ENCODE results near the gene ZFP36L2.

The ZFP36L2 gene

DNA sequence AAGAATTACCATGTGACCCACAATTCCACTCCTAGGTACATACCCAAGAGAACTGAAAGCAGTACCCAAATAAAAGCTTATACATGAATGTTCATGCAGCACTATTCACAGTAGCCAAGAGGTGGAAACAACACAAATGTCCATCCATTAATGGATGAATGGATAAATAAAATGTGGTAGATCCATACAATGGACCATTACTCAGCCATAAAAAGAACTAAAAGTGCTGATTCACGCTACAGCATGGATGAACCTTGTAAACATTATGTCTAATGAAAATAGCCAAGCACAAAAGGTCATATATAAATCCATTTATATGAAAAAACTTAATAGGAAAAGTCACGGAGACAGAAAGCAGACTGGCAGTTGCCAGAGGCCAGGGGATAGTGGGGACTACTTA lies 23.6 kb upstream of the ZFP36L2 start:
- H2BK5ac ChIP-seq (ENCODE audit: low read depth, low read length, poor library complexity, severe bottlenecking): no peak overlapping the region

DNA sequence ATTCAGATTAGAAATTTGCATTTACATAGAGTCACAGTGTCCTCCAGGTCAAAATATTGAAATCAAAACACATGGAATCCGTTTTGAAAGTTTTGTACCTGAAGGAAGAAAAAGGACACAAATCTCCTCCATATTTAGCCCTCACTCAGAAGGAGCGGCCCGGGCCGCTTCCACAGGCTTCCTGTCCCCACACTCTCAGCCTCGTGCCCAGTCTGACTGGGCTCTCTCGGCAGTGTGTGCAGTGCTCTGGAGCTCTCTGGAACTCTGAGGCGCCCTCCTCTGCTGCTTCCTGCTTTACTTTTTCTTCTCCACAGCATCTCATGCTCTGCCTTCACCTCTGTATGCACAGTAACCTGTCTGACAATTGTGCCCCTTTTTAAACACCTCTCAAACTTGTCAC lies 22.2 kb upstream of the ZFP36L2 start:
- no peak for DNase-seq
- 97% methylated on average over 7 of the region's 7 CpGs for WGBS

More for the DNA sequence above, 23.6 kb upstream of the ZFP36L2 start:
- 100% methylated on average over 1 of the region's 2 CpGs for WGBS
- Histone ChIP-seq H3K27ac (ENCODE audit: low read length, poor library complexity, severe bottlenecking) (no peak overlapping the region), H3K27me3 (ENCODE audit: control insufficient read depth in 1 of 2, insufficient read depth in 1 of 2, low read length in 2 of 2) (no peaks in the 10 kb centered on the region), H3K4ac (ENCODE audit: low read depth in 1 of 2, low read length in 2 of 2) (no peak overlapping the region), H2AK5ac (ENCODE audit: low read length, severe bottlenecking) (no peak overlapping the region), H3K4me1 (ENCODE audit: control insufficient read depth, insufficient read depth, low read depth, low read length) (peaks cover 5% of the 10 kb centered on the region), H3K4me2 (ENCODE audit: low read length, poor library complexity, severe bottlenecking) (no peak overlapping the region), H4K91ac (ENCODE audit: low read length) (no peak overlapping the region), H3K4me3 (ENCODE audit: insufficient read depth in 1 of 2, low read depth in 1 of 2, low read length in 2 of 2) (no peak overlapping the region), H2AFZ (ENCODE audit: low read depth, low read length) (no peak overlapping the region), H3K79me1 (replicated peaks; ENCODE audit: low read length, poor library complexity, severe bottlenecking) (no peaks in the 10 kb centered on the region), H3K9ac (ENCODE audit: low read length) (no peak overlapping the region), H3K36me3 (ENCODE audit: control insufficient read depth in 1 of 2, insufficient read depth in 2 of 2, low read depth in 1 of 2, low read length in 2 of 2) (peaks cover 0 to 6% of the 10 kb centered on the region in 2 experiments), H2BK15ac (ENCODE audit: low read depth, poor library complexity, severe bottlenecking) (no peak overlapping the region), H4K8ac (ENCODE audit: low read length) (no peak overlapping the region), H2BK120ac (ENCODE audit: low read depth, low read length) (no peak overlapping the region), H3K9me3 (ENCODE audit: control insufficient read depth, low read length) (no peaks in the 10 kb centered on the region), H3K23ac (ENCODE audit: low read length in 2 of 2) (no peak overlapping the region), H3K14ac (ENCODE audit: low read length in 2 of 2) (no peak overlapping the region), H2BK12ac (ENCODE audit: low read length in 2 of 2) (no peak overlapping the region), H3K18ac (ENCODE audit: low read depth in 1 of 2, low read length in 2 of 2) (no peak overlapping the region)
- no peak for DNase-seq

DNA sequence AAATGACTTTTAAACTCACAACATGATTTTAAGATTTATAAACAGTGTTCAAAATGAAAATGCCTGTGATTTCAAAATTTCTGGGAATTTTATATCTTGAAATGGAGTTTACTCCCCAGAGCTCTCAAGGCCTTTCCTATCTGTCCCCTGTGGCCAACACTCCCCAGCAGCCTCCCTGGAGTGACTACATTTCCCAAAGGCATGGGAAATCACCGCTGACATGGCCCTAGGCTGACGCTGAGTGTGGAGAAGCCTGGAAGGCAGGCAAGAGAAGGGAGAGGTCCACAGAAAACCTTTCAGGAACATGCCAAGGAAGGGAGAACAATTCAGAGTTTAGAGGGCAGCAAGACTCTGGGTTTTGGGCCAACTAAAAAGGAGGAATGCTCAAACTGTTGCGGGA lies 20.2 kb upstream of the ZFP36L2 start:
- Histone ChIP-seq H3K14ac (ENCODE audit: low read length in 2 of 2) (no peak overlapping the region), H3K18ac (ENCODE audit: low read depth in 1 of 2, low read length in 2 of 2) (no peak overlapping the region), H2AFZ (ENCODE audit: low read depth, low read length) (no peak overlapping the region), H2AK5ac (ENCODE audit: low read length, severe bottlenecking) (no peak overlapping the region), H4K91ac (ENCODE audit: low read length) (no peak overlapping the region), H2BK12ac (ENCODE audit: low read length in 2 of 2) (no peak overlapping the region), H3K27me3 (ENCODE audit: control insufficient read depth in 1 of 2, insufficient read depth in 1 of 2, low read length in 2 of 2) (no peaks in the 10 kb centered on the region), H3K4me1 (ENCODE audit: control insufficient read depth, insufficient read depth, low read depth, low read length) (peaks cover 5% of the 10 kb centered on the region), H3K27ac (ENCODE audit: low read length, poor library complexity, severe bottlenecking) (no peak overlapping the region), H3K79me1 (replicated peaks; ENCODE audit: low read length, poor library complexity, severe bottlenecking) (peaks cover 3% of the 10 kb centered on the region), H3K36me3 (ENCODE audit: control insufficient read depth in 1 of 2, insufficient read depth in 2 of 2, low read depth in 1 of 2, low read length in 2 of 2) (peaks cover 0 to 3% of the 10 kb centered on the region in 2 experiments), H2BK15ac (ENCODE audit: low read depth, poor library complexity, severe bottlenecking) (no peak overlapping the region), H2BK5ac (ENCODE audit: low read depth, low read length, poor library complexity, severe bottlenecking) (no peak overlapping the region), H3K9ac (ENCODE audit: low read length) (no peak overlapping the region), H3K4me2 (ENCODE audit: low read length, poor library complexity, severe bottlenecking) (no peak overlapping the region), H3K9me3 (ENCODE audit: control insufficient read depth, low read length) (no peaks in the 10 kb centered on the region), H2BK120ac (ENCODE audit: low read depth, low read length) (no peak overlapping the region), H3K23ac (ENCODE audit: low read length in 2 of 2) (no peak overlapping the region), H3K4me3 (ENCODE audit: insufficient read depth in 1 of 2, low read depth in 1 of 2, low read length in 2 of 2) (no peak overlapping the region), H3K4ac (ENCODE audit: low read depth in 1 of 2, low read length in 2 of 2) (no peak overlapping the region), H4K8ac (ENCODE audit: low read length) (no peak overlapping the region)
- no peak for DNase-seq
- 92% methylated on average over 3 of the region's 3 CpGs for WGBS

More for the DNA sequence above, 22.2 kb upstream of the ZFP36L2 start:
- Histone ChIP-seq H2BK15ac (ENCODE audit: low read depth, poor library complexity, severe bottlenecking) (no peak overlapping the region), H2BK5ac (ENCODE audit: low read depth, low read length, poor library complexity, severe bottlenecking) (no peak overlapping the region), H3K27me3 (ENCODE audit: control insufficient read depth in 1 of 2, insufficient read depth in 1 of 2, low read length in 2 of 2) (no peaks in the 10 kb centered on the region), H2AFZ (ENCODE audit: low read depth, low read length) (no peak overlapping the region), H3K27ac (ENCODE audit: low read length, poor library complexity, severe bottlenecking) (no peak overlapping the region), H2BK120ac (ENCODE audit: low read depth, low read length) (no peak overlapping the region), H2AK5ac (ENCODE audit: low read length, severe bottlenecking) (no peak overlapping the region), H3K79me1 (replicated peaks; ENCODE audit: low read length, poor library complexity, severe bottlenecking) (no peaks in the 10 kb centered on the region), H4K91ac (ENCODE audit: low read length) (no peak overlapping the region), H3K23ac (ENCODE audit: low read length in 2 of 2) (no peak overlapping the region), H3K4ac (ENCODE audit: low read depth in 1 of 2, low read length in 2 of 2) (no peak overlapping the region), H4K8ac (ENCODE audit: low read length) (no peak overlapping the region), H3K14ac (ENCODE audit: low read length in 2 of 2) (no peak overlapping the region), H3K4me2 (ENCODE audit: low read length, poor library complexity, severe bottlenecking) (no peak overlapping the region), H3K9me3 (ENCODE audit: control insufficient read depth, low read length) (no peaks in the 10 kb centered on the region), H3K9ac (ENCODE audit: low read length) (no peak overlapping the region), H2BK12ac (ENCODE audit: low read length in 2 of 2) (no peak overlapping the region), H3K36me3 (ENCODE audit: control insufficient read depth in 1 of 2, insufficient read depth in 2 of 2, low read depth in 1 of 2, low read length in 2 of 2) (no peaks in the 10 kb centered on the region), H3K4me1 (ENCODE audit: control insufficient read depth, insufficient read depth, low read depth, low read length) (peaks cover 5% of the 10 kb centered on the region), H3K18ac (ENCODE audit: low read depth in 1 of 2, low read length in 2 of 2) (no peak overlapping the region), H3K4me3 (ENCODE audit: insufficient read depth in 1 of 2, low read depth in 1 of 2, low read length in 2 of 2) (no peak overlapping the region)

DNA sequence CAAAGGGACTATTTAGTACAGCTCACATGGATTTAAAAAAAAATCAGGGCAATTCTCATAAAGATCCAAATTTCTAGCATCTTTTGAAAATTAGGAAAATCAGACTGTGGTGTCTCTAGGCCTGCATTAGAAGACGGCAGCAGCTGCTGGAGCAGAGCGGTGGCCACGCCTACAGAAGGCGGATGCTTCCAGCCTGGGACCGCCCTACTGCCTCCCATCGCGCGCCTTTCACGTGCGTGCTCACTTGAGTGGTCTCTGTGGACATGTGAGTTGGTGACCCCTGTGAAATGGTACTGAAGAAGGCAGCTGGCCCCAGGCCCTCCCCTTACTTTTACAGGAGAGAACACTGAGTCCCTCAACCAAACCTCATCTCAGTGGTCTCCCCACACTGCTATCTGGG lies 15.2 kb upstream of the ZFP36L2 start:
- Histone ChIP-seq H2AK5ac (ENCODE audit: low read length, severe bottlenecking) (no peak overlapping the region), H3K9ac (ENCODE audit: low read length) (no peak overlapping the region), H2BK15ac (ENCODE audit: low read depth, poor library complexity, severe bottlenecking) (no peak overlapping the region), H3K18ac (ENCODE audit: low read depth in 1 of 2, low read length in 2 of 2) (no peak overlapping the region), H2BK5ac (ENCODE audit: low read depth, low read length, poor library complexity, severe bottlenecking) (no peak overlapping the region), H3K4me3 (ENCODE audit: insufficient read depth in 1 of 2, low read depth in 1 of 2, low read length in 2 of 2) (no peak overlapping the region), H3K4me1 (ENCODE audit: control insufficient read depth, insufficient read depth, low read depth, low read length) (no peaks in the 10 kb centered on the region), H3K9me3 (ENCODE audit: control insufficient read depth, low read length) (no peaks in the 10 kb centered on the region), H3K27me3 (ENCODE audit: control insufficient read depth in 1 of 2, insufficient read depth in 1 of 2, low read length in 2 of 2) (no peaks in the 10 kb centered on the region), H3K4me2 (ENCODE audit: low read length, poor library complexity, severe bottlenecking) (no peak overlapping the region), H3K14ac (ENCODE audit: low read length in 2 of 2) (no peak overlapping the region), H2AFZ (ENCODE audit: low read depth, low read length) (no peak overlapping the region), H3K27ac (ENCODE audit: low read length, poor library complexity, severe bottlenecking) (no peak overlapping the region), H4K91ac (ENCODE audit: low read length) (no peak overlapping the region), H3K4ac (ENCODE audit: low read depth in 1 of 2, low read length in 2 of 2) (no peak overlapping the region), H3K36me3 (ENCODE audit: control insufficient read depth in 1 of 2, insufficient read depth in 2 of 2, low read depth in 1 of 2, low read length in 2 of 2) (peaks cover 0 to 6% of the 10 kb centered on the region in 2 experiments), H2BK120ac (ENCODE audit: low read depth, low read length) (no peak overlapping the region), H2BK12ac (ENCODE audit: low read length in 2 of 2) (peak overlapping the region in 1 of 2 experiments; percentile 73), H3K79me1 (replicated peaks; ENCODE audit: low read length, poor library complexity, severe bottlenecking) (peaks cover 3% of the 10 kb centered on the region), H4K8ac (ENCODE audit: low read length) (no peak overlapping the region), H3K23ac (ENCODE audit: low read length in 2 of 2) (no peak overlapping the region)
- 97% methylated on average over 10 of the region's 10 CpGs for WGBS
- no peak for DNase-seq
